Measurements from ENCODE around the gene CHST7.

- no peak for TF ChIP-seq CTCF (conservative IDR thresholded peaks at IDR 0.05; ENCODE audit: low read depth, low read length)
- TF ChIP-seq POLR2A (IDR thresholded peaks at IDR 0.05; ENCODE audit: low read depth, low read length) = no peak
- TF ChIP-seq MXI1 (IDR thresholded peaks at IDR 0.05; ENCODE audit: borderline replicate concordance, low read depth, low read length) = no peak
- no peak for TF ChIP-seq CHD1 (IDR thresholded peaks at IDR 0.05; ENCODE audit: low read depth, low read length)
- TF ChIP-seq FOS (IDR thresholded peaks at IDR 0.05; ENCODE audit: low read depth, low read length) = no peak
- TF ChIP-seq MAFK (IDR thresholded peaks at IDR 0.05; ENCODE audit: low read depth, low read length) = no peak
Observed at GRCh38 chrX:46572340-46572936, 1.1 kb upstream of the CHST7 start.
